ENCODE measurements around the gene PRSS57.

PRSS57 gene

GRCh38 chr19:644363-644762, 50.9 kb downstream of the PRSS57 start:
- Histone ChIP-seq H3K4me3 (ENCODE audit: low read length in 2 of 2) (no peak overlapping the region), H3K27me3 (ENCODE audit: control insufficient read depth in 2 of 2, insufficient read depth in 2 of 2, low read length in 2 of 2) (no peaks in the 10 kb centered on the region), H3K9ac (ENCODE audit: low read depth in 1 of 2, low read length in 2 of 2) (no peak overlapping the region), H3K36me3 (ENCODE audit: control insufficient read depth in 2 of 2, insufficient read depth in 2 of 2, low read length in 2 of 2) (peaks cover 16% of the 10 kb centered on the region in 2 donors), H3K9me3 (ENCODE audit: control insufficient read depth in 2 of 2, low read length in 2 of 2) (no peaks in the 10 kb centered on the region), H3K27ac (ENCODE audit: low read depth in 2 of 2, low read length in 2 of 2) (no peak overlapping the region), H3K4me1 (ENCODE audit: control insufficient read depth in 2 of 2, insufficient read depth in 2 of 2, low read length in 2 of 2) (peaks cover under 1% of the 10 kb centered on the region in 2 donors)

- H3K27ac ChIP-seq (ENCODE audit: low read depth in 2 of 2, low read length in 2 of 2) = no peak overlapping the region
- peaks cover 5 to 6% of the 10 kb centered on the region in 2 donors for H3K4me1 ChIP-seq (ENCODE audit: control insufficient read depth in 2 of 2, insufficient read depth in 2 of 2, low read length in 2 of 2)
- no peaks in the 10 kb centered on the region for H3K9me3 ChIP-seq (ENCODE audit: control insufficient read depth in 2 of 2, low read length in 2 of 2)
- H3K9ac ChIP-seq (ENCODE audit: low read depth in 1 of 2, low read length in 2 of 2) = no peak overlapping the region
- no peaks in the 10 kb centered on the region for H3K27me3 ChIP-seq (ENCODE audit: control insufficient read depth in 2 of 2, insufficient read depth in 2 of 2, low read length in 2 of 2)
- no peak overlapping the region for H3K4me3 ChIP-seq (ENCODE audit: low read length in 2 of 2)
- H3K36me3 ChIP-seq (ENCODE audit: control insufficient read depth in 2 of 2, insufficient read depth in 2 of 2, low read length in 2 of 2) = peaks cover 11 to 14% of the 10 kb centered on the region in 2 donors
These were observed 51.5 kb downstream of the PRSS57 start for GRCh38 chr19:643736-644135.

- no peak overlapping the region for H3K27ac ChIP-seq (ENCODE audit: low read depth in 2 of 2, low read length in 2 of 2)
- peaks cover 5 to 6% of the 10 kb centered on the region in 2 donors for H3K4me1 ChIP-seq (ENCODE audit: control insufficient read depth in 2 of 2, insufficient read depth in 2 of 2, low read length in 2 of 2)
- no peaks in the 10 kb centered on the region for H3K27me3 ChIP-seq (ENCODE audit: control insufficient read depth in 2 of 2, insufficient read depth in 2 of 2, low read length in 2 of 2)
- H3K4me3 ChIP-seq (ENCODE audit: low read length in 2 of 2) = no peak overlapping the region
- H3K9me3 ChIP-seq (ENCODE audit: control insufficient read depth in 2 of 2, low read length in 2 of 2) = no peaks in the 10 kb centered on the region
- H3K9ac ChIP-seq (ENCODE audit: low read depth in 1 of 2, low read length in 2 of 2) = no peak overlapping the region
- peaks cover 6 to 9% of the 10 kb centered on the region in 2 donors for H3K36me3 ChIP-seq (ENCODE audit: control insufficient read depth in 2 of 2, insufficient read depth in 2 of 2, low read length in 2 of 2)
These were observed 52.2 kb downstream of the PRSS57 start for GRCh38 chr19:642767-643727.

- no peak overlapping the region for H3K9ac ChIP-seq (ENCODE audit: low read depth in 1 of 2, low read length in 2 of 2)
- H3K36me3 ChIP-seq (ENCODE audit: control insufficient read depth in 2 of 2, insufficient read depth in 2 of 2, low read length in 2 of 2) = peaks cover 3 to 5% of the 10 kb centered on the region in 2 donors
- no peaks in the 10 kb centered on the region for H3K9me3 ChIP-seq (ENCODE audit: control insufficient read depth in 2 of 2, low read length in 2 of 2)
- H3K27ac ChIP-seq (ENCODE audit: low read depth in 2 of 2, low read length in 2 of 2) = no peak overlapping the region
- H3K4me3 ChIP-seq (ENCODE audit: low read length in 2 of 2) = no peak overlapping the region
- peaks cover 5 to 6% of the 10 kb centered on the region in 2 donors for H3K4me1 ChIP-seq (ENCODE audit: control insufficient read depth in 2 of 2, insufficient read depth in 2 of 2, low read length in 2 of 2)
- H3K27me3 ChIP-seq (ENCODE audit: control insufficient read depth in 2 of 2, insufficient read depth in 2 of 2, low read length in 2 of 2) = no peaks in the 10 kb centered on the region
These were observed 53.5 kb downstream of the PRSS57 start for GRCh38 chr19:641702-642101.

- no peaks in the 10 kb centered on the region for H3K27me3 ChIP-seq (ENCODE audit: control insufficient read depth in 2 of 2, insufficient read depth in 2 of 2, low read length in 2 of 2)
- no peak overlapping the region for H3K4me3 ChIP-seq (ENCODE audit: low read length in 2 of 2)
- H3K9ac ChIP-seq (ENCODE audit: low read depth in 1 of 2, low read length in 2 of 2) = no peak overlapping the region
- H3K9me3 ChIP-seq (ENCODE audit: control insufficient read depth in 2 of 2, low read length in 2 of 2) = no peaks in the 10 kb centered on the region
- no peaks in the 10 kb centered on the region for H3K36me3 ChIP-seq (ENCODE audit: control insufficient read depth in 2 of 2, insufficient read depth in 2 of 2, low read length in 2 of 2)
- no peak overlapping the region for H3K27ac ChIP-seq (ENCODE audit: low read depth in 2 of 2, low read length in 2 of 2)
- H3K4me1 ChIP-seq (ENCODE audit: control insufficient read depth in 2 of 2, insufficient read depth in 2 of 2, low read length in 2 of 2) = peaks cover 5 to 6% of the 10 kb centered on the region in 2 donors
These were observed 54.6 kb downstream of the PRSS57 start for GRCh38 chr19:640606-641189.

GRCh38 chr19:640161-640558, 55.1 kb downstream of the PRSS57 start:
- Histone ChIP-seq H3K27ac (ENCODE audit: low read depth in 2 of 2, low read length in 2 of 2) (no peak overlapping the region), H3K9me3 (ENCODE audit: control insufficient read depth in 2 of 2, low read length in 2 of 2) (no peaks in the 10 kb centered on the region), H3K27me3 (ENCODE audit: control insufficient read depth in 2 of 2, insufficient read depth in 2 of 2, low read length in 2 of 2) (no peaks in the 10 kb centered on the region), H3K4me3 (ENCODE audit: low read length in 2 of 2) (peak overlapping the region in 1 of 2 donors; percentile 43), H3K4me1 (ENCODE audit: control insufficient read depth in 2 of 2, insufficient read depth in 2 of 2, low read length in 2 of 2) (peaks cover 5 to 6% of the 10 kb centered on the region in 2 donors), H3K36me3 (ENCODE audit: control insufficient read depth in 2 of 2, insufficient read depth in 2 of 2, low read length in 2 of 2) (no peaks in the 10 kb centered on the region), H3K9ac (ENCODE audit: low read depth in 1 of 2, low read length in 2 of 2) (no peak overlapping the region)

GRCh38 chr19:639253-640160, 55.7 kb downstream of the PRSS57 start, which contains the start of gene FGF22:
TSS of gene FGF22 (plus strand) at chr19:639879. CDS start at chr19:639926, 47 bp downstream.
- H3K4me3 ChIP-seq (ENCODE audit: low read length in 2 of 2) = peak within 1 kb of the TSS; percentile 60 to 75

GRCh38 chr19:638906-639252, 56.4 kb downstream of the PRSS57 start:
- Histone ChIP-seq H3K4me3 (ENCODE audit: low read length in 2 of 2) (peak overlapping the region; percentile 60 to 75), H3K9ac (ENCODE audit: low read depth in 1 of 2, low read length in 2 of 2) (no peak overlapping the region), H3K36me3 (ENCODE audit: control insufficient read depth in 2 of 2, insufficient read depth in 2 of 2, low read length in 2 of 2) (no peaks in the 10 kb centered on the region), H3K4me1 (ENCODE audit: control insufficient read depth in 2 of 2, insufficient read depth in 2 of 2, low read length in 2 of 2) (peaks cover 11 to 12% of the 10 kb centered on the region in 2 donors), H3K27ac (ENCODE audit: low read depth in 2 of 2, low read length in 2 of 2) (no peak overlapping the region), H3K9me3 (ENCODE audit: control insufficient read depth in 2 of 2, low read length in 2 of 2) (no peaks in the 10 kb centered on the region), H3K27me3 (ENCODE audit: control insufficient read depth in 2 of 2, insufficient read depth in 2 of 2, low read length in 2 of 2) (no peaks in the 10 kb centered on the region)

More at GRCh38 chr19:639253-640160, 55.7 kb downstream of the PRSS57 start, which contains the start of gene FGF22:
- Histone ChIP-seq H3K4me1 (ENCODE audit: control insufficient read depth in 2 of 2, insufficient read depth in 2 of 2, low read length in 2 of 2) (peaks cover 5 to 6% of the 10 kb centered on the region in 2 donors), H3K9ac (ENCODE audit: low read depth in 1 of 2, low read length in 2 of 2) (no peak within 1 kb of the TSS), H3K27me3 (ENCODE audit: control insufficient read depth in 2 of 2, insufficient read depth in 2 of 2, low read length in 2 of 2) (no peaks in the 10 kb centered on the region), H3K27ac (ENCODE audit: low read depth in 2 of 2, low read length in 2 of 2) (no peak within 1 kb of the TSS), H3K36me3 (ENCODE audit: control insufficient read depth in 2 of 2, insufficient read depth in 2 of 2, low read length in 2 of 2) (no peaks in the 10 kb centered on the region), H3K9me3 (ENCODE audit: control insufficient read depth in 2 of 2, low read length in 2 of 2) (no peaks in the 10 kb centered on the region)

Data from mucosa of rectum (tissue), 2 donors.